Spleen (tissue), 7 donors: ENCODE results near the gene OLR1.

Experiments
- CTCF ChIP-seq, 11 experiments: fragments of 200-600 bp in 7 of 11; fragments of 450-650 bp in 4 of 11; sonication (generic) in 4 of 11; IDR thresholded peaks in 8 of 11; conservative IDR thresholded peaks in 3 of 11; 1 replicate in 7 of 11; 2 replicates in 4 of 11; pipeline versions ENCODE4 v1.4.0 to v1.8.0; 2016 to 2021; ENCODE audit warnings: antibody characterized with exemption in 11 of 11, inconsistent platforms in 4 of 11, mild to moderate bottlenecking in 1 of 11
- POLR2AphosphoS5 ChIP-seq, 3 donors: sonication (generic); formaldehyde crosslinking; IDR thresholded peaks; one replicate each; pipeline ENCODE4 v1.5.1; 2017; ENCODE audit warnings: antibody characterized with exemption in 3 of 3
- donor health status: DM: no; HTN: no; CAD: no; lungs with moderate emphysema.
- donor health status: DM: no; HTN: no; CAD: no.
- donor health status: DM: no; HTN: no; CAD: no.

- TF ChIP-seq POLR2AphosphoS5 (IDR thresholded peaks at IDR 0.05) (no peak), CTCF (IDR thresholded peaks at IDR 0.05 in 8 of 11, conservative IDR thresholded peaks at IDR 0.05 in 3 of 11) (no peak)
Observed at GRCh38 chr12:10151621-10152020, 20.3 kb downstream of the OLR1 start.
